ENCODE data around the gene GEMIN5.

Gene GEMIN5

GRCh38 chr5:154966081-154966841 is 28.2 kb upstream of the GEMIN5 start:
- TF ChIP-seq, protein P1, sequence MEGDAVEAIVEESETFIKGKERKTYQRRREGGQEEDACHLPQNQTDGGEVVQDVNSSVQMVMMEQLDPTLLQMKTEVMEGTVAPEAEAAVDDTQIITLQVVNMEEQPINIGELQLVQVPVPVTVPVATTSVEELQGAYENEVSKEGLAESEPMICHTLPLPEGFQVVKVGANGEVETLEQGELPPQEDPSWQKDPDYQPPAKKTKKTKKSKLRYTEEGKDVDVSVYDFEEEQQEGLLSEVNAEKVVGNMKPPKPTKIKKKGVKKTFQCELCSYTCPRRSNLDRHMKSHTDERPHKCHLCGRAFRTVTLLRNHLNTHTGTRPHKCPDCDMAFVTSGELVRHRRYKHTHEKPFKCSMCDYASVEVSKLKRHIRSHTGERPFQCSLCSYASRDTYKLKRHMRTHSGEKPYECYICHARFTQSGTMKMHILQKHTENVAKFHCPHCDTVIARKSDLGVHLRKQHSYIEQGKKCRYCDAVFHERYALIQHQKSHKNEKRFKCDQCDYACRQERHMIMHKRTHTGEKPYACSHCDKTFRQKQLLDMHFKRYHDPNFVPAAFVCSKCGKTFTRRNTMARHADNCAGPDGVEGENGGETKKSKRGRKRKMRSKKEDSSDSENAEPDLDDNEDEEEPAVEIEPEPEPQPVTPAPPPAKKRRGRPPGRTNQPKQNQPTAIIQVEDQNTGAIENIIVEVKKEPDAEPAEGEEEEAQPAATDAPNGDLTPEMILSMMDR (IDR thresholded peaks at IDR 0.05; ENCODE audit: insufficient read depth, low read length) = no peak
- TF ChIP-seq SPI1 (IDR thresholded peaks at IDR 0.05; ENCODE audit: borderline replicate concordance, low read depth) (no peak), GABPA (IDR thresholded peaks at IDR 0.05; ENCODE audit: low read depth) (no peak), POLR2AphosphoS5 (IDR thresholded peaks at IDR 0.05; ENCODE audit: low read depth) (no peak)
- TF ChIP-seq, protein P2, sequence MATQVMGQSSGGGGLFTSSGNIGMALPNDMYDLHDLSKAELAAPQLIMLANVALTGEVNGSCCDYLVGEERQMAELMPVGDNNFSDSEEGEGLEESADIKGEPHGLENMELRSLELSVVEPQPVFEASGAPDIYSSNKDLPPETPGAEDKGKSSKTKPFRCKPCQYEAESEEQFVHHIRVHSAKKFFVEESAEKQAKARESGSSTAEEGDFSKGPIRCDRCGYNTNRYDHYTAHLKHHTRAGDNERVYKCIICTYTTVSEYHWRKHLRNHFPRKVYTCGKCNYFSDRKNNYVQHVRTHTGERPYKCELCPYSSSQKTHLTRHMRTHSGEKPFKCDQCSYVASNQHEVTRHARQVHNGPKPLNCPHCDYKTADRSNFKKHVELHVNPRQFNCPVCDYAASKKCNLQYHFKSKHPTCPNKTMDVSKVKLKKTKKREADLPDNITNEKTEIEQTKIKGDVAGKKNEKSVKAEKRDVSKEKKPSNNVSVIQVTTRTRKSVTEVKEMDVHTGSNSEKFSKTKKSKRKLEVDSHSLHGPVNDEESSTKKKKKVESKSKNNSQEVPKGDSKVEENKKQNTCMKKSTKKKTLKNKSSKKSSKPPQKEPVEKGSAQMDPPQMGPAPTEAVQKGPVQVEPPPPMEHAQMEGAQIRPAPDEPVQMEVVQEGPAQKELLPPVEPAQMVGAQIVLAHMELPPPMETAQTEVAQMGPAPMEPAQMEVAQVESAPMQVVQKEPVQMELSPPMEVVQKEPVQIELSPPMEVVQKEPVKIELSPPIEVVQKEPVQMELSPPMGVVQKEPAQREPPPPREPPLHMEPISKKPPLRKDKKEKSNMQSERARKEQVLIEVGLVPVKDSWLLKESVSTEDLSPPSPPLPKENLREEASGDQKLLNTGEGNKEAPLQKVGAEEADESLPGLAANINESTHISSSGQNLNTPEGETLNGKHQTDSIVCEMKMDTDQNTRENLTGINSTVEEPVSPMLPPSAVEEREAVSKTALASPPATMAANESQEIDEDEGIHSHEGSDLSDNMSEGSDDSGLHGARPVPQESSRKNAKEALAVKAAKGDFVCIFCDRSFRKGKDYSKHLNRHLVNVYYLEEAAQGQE (IDR thresholded peaks at IDR 0.05; ENCODE audit: insufficient replicate concordance, low read depth) = no peak
- H3K4me3 ChIP-seq (replicated peaks; ENCODE audit: insufficient read depth, low read length) = no peak overlapping the region
- DNase-seq (ENCODE audit: low read depth in 1 of 2, low spot score in 1 of 2) = no peak
- no peaks in the 10 kb centered on the region for H3K27me3 ChIP-seq (ENCODE audit: insufficient read depth, poor library complexity, severe bottlenecking)
- H3K27ac ChIP-seq (replicated peaks) = no peak overlapping the region

DNA sequence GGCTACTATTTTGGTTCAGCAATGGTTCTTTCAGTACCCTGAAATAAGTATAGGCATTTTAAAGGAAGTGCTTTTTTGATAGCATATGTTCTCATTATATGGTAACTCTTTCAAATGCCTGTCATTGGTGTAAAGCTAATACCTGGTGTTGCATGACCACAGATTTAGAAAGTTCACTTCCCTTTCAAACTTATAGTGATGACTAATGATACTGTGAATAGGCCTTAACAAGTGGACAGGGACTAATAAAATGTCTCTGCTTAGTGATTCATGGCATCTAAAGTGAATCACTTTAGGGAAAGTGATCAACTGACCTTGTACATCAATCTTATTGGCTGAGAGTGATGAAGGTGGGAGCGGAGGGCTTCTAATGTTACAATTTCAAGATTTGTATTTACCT is 24.5 kb upstream of the GEMIN5 start:
- no peak overlapping the region for H3K27ac ChIP-seq (replicated peaks)
- H3K27me3 ChIP-seq (ENCODE audit: insufficient read depth, poor library complexity, severe bottlenecking) = no peaks in the 10 kb centered on the region
- no peak overlapping the region for H3K4me3 ChIP-seq (replicated peaks; ENCODE audit: insufficient read depth, low read length)
- DNase-seq (ENCODE audit: low read depth in 1 of 2, low spot score in 1 of 2) = no peak
- TF ChIP-seq, protein P2 (IDR thresholded peaks at IDR 0.05; ENCODE audit: insufficient replicate concordance, low read depth) = no peak
- TF ChIP-seq GABPA (IDR thresholded peaks at IDR 0.05; ENCODE audit: low read depth) (no peak), POLR2AphosphoS5 (IDR thresholded peaks at IDR 0.05; ENCODE audit: low read depth) (no peak), SPI1 (IDR thresholded peaks at IDR 0.05; ENCODE audit: borderline replicate concordance, low read depth) (no peak)
- TF ChIP-seq, protein P1 (IDR thresholded peaks at IDR 0.05; ENCODE audit: insufficient read depth, low read length) = no peak

DNA sequence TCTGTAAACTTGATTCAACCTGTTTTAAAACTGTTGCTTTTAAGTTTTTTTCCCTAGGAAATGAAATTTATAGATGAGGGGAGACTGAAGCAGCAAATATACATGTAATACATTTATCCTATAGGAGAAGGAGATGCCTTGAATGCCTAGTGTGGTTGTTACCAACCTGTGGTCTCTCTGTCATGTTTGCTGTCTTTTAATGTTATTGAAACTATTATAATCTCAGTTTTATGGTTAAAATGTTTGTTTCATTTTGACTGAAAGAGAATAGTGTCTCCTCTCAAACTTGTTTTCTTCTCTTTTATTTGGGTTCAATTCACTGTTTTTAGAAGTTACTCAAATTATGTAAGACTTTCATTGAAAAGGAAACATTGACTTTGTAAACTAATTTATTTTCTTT is 18.7 kb upstream of the GEMIN5 start:
- DNase-seq (ENCODE audit: low read depth in 1 of 2, low spot score in 1 of 2) = no peak
- Histone ChIP-seq H3K4me3 (replicated peaks; ENCODE audit: insufficient read depth, low read length) (no peak overlapping the region), H3K27me3 (ENCODE audit: insufficient read depth, poor library complexity, severe bottlenecking) (no peaks in the 10 kb centered on the region), H3K27ac (replicated peaks) (no peak overlapping the region)
- TF ChIP-seq POLR2AphosphoS5 (IDR thresholded peaks at IDR 0.05; ENCODE audit: low read depth) = no peak
- TF ChIP-seq, protein P2 (IDR thresholded peaks at IDR 0.05; ENCODE audit: insufficient replicate concordance, low read depth) = no peak
- no peak for TF ChIP-seq SPI1 (IDR thresholded peaks at IDR 0.05; ENCODE audit: borderline replicate concordance, low read depth)
- TF ChIP-seq GABPA (IDR thresholded peaks at IDR 0.05; ENCODE audit: low read depth) = no peak
- TF ChIP-seq, protein P1 (IDR thresholded peaks at IDR 0.05; ENCODE audit: insufficient read depth, low read length) = no peak

Data from HL-60 (cell line).